NCI-H1417 treated with DMSO at 0.1 percent for 48 hours (cell line): ENCODE data around the gene POLR2F.

Experiments used
- DNase-seq: peaks from one replicate; lab custom pipeline; 2025; lab: John Stamatoyannopoulos, UW

The POLR2F gene

DNA sequence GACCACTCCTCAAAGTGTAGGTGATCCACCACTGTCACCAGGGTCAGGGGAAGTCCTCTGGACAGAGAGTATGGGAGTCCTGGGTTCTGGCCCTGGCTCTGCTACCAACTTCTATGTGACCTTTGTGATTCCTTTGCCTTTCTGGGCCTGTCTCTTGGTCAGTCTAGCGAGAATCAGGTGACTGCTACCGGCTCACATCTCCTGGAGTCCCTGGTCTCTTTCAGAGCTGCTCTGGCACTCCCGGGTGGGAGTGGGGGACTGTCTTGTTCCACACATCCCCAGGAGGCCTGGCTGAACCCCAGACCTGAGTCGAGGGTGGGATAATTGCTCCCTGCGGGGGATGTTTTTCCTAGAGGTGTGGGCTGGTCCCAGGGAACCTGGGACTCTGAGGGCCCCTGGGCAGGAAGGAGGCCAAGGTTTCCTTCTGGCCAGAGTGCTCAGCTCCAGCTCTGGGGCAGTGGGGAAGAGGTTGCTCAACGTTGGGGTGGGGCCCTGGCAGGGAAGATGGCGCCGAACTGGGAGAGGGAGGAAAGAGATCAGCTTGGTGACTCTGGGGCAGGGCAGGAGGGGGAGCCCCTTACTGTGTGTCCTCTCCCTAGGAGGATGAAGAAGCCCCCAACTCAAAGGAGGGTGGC, 28.8 kb downstream of the POLR2F start:
- no peak for DNase-seq

DNA sequence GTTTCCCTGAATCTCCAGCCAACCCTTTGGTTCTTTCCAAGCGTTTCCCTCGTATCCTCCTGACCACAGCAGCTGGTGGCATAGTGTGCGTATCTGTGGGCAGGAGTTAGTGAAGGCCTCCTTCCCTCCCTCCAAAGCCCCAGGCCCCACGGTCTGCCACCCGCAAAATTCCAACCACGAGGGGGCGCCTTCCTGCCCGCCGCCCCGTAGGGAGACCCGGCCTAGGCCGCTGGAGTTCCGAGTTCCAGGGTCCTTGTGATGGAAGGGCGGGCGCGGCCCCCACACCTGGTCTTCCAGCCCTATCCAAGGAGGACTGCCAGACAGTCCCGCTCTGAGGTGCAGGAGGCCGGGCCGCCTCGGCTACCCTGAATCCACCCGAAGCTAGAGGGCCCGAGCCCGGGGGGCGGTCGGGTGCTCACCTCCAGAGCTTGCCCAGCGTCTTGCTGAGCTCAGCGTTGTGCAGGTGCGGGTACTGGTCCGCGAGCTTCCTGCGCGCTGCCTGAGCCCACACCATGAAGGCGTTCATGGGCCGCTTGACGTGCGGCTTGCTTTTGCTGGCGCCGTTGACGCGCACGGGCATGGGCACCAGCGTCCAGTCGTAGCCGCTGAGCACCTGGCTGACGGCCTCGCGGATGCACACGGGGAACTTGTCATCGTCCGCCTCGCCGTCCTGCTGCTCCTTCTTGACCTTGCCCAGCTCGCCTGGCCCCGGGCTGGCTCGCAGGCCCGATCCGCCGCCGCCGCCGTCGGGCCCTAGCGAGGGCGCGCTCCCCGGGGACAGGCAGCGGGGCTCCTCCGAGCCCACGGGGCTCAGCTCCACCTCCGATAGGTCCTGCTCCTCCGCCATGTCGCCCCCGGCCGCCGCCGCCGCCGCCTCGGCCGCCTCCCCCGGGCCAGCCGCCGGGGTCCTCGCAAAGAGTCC, 29.7 kb downstream of the POLR2F start:
- no peak for DNase-seq

DNA sequence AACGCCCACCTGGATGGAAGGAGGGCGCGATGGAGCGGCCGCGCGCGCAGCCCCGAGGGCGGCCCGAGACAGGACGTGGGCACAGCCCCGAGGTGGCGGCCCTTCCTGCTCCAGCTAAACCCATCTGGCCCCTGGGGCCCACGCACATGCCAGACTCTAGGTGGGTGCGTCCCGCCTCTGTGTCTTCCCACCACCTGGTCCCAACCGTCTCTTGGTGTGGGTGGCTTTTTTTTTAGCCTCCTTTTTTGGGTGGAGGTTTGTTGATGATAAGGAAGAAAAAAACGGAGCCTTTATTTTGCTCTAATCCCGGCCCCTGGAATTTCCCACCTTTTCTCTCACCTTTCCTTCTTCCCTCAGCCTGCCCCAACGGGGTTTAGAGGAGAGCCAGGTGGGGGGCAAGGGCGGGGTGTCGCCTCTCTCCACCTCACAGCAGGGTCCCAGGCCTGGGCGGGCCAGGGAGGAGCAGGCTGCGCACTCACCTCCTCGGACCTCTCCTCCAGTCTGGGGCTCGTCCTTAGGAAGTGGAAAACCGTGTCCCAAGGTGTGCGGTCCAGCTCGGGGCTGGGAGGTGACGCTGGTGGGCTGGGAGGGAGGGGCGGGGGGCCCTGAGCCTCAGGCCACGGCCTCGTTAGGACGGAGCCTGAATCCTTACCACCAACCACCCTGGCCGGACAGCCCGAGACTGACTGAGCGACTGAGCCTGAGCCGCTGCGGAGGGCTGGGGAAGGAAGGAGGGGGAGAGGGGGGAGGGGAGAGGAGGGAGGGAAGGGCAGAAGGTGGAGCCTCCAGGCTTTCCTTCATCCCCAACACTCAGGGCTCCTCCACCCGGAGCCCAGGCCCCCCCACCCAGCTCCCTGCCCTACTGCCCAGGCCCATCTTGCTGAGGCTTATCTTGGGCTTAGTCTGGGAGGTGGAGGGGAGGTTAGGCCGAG, 30.6 kb downstream of the POLR2F start, which contains the start of gene SOX10:
Gene SOX10, minus strand, starts transcription at position 696 of the 932 bp plus-strand sequence. CDS start 771 bp downstream, outside the sequence.
- DNase-seq: no peak

DNA sequence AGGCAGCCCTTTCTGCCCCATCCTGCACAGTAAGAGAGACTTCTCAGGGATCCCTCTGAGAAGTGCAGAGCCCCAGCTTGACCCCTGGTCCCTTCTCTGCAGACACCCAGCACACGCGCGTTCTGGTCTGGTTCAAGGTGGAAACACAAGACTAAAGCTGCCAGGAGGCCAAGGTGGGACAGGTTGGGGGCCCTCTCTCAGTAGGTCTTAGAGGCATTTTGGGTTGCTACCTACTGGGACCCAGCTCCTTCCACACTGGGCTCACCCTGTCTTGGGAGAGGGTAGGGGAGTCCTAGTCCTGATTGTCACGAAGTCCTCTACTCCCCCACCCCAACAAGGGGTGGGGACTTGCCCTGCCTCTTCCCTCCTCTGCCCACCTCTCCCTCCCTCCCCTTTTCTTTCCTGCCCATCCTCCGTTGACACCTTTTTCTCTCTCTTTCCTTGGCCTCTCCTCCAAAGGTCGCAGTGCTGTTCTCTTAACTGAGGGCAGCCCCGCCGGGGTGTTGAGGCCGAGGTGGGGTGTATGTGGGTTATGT, 31.6 kb downstream of the POLR2F start:
- DNase-seq: no peak

DNA sequence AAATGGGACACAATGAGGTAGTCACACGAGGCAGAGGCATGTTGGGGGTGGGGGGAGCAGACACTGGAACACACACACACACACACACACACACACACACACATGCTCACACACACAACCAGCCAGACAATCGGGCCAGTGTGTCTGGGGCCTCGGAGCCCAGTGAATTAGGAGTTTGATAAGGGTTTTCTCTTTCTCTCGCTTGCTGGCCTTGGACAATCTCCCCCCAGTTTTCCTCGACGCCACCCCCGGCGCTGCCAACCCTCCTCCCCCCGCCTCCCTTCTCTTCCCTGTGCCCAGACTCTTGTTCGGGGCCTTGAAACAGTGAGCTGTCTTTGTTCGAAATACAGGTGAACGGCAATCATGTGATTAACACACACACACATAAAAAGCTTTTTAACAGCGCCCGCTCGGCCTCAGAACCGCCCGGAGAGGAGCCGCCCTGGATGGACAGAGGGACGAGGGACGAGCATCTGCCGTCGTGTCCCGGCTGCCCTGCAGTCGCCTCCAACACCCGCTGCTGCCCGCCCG, 32.3 kb downstream of the POLR2F start:
- no peak for DNase-seq

DNA sequence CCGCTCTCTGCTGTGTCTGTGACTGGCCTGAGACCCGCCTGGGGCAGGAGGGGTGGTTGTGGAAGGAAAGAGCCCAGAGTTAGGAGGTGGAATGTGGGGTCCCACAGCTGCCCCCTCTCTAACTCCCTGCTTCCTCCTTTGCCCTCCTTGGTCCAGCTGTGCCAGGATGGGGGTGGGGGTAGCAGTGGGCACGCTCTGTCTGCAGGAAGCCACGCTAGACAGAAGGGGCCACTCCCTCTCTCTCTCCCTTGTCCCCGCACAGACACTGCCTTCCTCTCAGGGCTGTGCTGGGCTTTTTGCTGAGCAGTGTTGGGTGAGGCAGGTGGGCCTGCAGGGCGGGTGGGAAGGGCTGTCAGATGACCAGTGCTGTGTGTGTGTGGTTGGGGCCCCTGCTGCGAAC, 32.9 kb downstream of the POLR2F start:
- no peak for DNase-seq

DNA sequence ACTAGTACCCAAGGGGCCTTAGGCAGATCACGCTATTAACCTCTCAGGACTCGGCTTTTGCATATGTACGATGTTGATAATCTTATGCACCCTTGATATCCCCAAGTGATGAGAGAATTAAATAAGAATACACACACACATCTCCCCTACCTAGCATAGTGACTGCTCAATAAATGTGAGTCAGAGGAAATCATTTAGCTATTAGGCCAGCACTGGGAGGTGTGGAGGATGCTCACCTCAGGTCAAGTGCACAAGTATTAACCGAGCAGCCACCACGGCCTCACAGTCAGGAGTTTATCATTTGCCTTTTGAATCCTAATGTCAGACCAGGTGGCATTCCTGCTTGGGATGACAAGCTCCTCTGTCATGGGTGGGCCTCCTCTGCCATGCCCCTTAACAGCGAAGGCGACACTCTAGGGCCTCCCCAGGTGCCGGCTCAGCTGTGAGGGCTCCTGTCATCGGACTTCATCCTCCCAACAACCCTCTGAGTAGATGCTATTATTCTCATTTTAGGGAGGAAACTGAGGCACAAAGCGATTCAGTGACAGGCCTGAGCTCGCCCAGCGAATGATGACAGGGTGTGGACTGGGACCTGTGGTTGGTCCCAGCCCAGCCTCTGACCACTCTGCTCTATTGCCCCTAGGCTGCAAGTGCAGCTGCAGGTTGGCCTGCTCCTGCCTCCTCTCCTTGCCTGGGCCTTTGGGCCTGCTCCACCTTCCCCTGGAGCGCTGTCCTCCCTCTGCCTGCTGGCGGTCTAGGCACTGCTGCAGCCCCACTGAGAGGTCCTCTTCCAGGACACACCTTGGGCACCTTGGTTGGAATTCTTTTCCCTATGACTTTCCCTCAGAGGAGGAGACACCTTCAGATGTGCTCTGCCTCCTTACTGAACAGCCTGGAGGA, 35.9 kb downstream of the POLR2F start:
- DNase-seq: no peak

DNA sequence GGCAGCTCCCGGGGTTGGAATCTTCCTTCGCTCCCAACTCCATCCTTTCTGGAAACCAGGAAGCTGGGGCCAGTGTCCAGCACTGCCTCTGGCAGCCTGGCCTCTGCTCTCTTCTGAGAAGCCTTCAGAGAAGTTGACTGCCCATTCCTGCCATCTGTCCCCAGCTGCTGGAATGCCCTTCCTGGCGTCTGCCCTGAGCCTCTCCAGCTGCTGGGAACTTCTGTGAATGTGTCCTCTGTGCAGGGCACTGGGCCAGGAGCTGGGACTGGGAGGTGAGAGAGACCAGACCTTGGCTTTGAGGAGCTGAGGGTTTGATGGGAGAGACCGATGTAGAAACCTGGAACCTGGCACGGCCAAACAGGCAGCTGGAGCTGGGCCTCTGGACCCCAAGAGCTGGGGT, 36.8 kb downstream of the POLR2F start:
- no peak for DNase-seq

DNA sequence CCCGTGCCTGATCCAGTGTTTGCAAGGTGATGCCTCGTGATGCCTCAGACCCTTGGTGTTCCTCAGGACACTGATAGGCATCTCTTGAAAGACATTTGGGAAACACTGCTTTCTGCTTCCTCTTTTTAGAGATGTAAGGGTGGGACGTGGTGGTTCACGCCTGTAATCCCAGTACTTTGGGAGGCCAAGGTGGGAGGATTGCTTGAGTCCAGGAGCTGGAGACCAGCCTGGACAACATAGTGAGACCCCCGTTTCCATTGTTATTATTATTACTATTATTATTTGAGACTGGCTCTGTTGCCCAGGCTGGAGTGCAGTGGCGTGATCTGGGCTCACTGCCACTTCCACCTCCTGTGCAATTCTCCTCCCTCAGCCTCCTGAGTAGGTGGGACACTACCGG, 37.4 kb downstream of the POLR2F start:
- no peak for DNase-seq

DNA sequence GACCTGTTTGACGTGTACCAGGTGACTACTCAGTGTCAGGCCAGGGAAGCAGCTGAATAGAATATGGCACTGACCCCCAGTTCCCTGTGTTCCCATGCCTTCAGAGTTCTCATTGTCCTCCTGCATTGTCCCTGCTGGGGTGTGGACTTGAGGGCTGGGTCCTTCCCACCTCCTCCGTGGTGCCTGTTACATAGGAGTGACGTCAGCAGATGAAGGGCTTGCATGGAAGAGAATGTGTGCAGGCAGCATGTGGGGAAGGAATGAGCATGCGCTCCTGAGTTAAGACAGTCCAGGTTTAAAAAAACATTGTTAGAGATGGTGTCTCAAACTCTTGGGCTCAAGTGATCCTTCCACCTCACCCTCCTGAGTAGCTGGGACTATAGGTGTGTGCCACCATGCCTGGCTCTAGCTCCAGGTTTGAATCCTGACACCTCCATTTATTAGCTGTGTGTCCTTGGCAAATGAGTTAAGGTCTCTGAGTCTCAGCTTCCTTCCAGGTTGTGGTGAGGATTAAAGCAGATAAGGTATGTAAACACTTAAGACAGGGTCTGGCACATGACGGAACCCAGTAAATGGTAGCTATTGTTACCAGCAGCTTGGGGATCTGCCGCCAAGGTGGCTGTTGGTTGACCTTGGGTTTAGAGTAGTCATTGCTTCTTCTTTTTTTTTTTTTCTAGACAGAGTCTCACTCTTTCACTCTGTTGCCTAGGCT, 38.4 kb downstream of the POLR2F start:
- DNase-seq: no peak

DNA sequence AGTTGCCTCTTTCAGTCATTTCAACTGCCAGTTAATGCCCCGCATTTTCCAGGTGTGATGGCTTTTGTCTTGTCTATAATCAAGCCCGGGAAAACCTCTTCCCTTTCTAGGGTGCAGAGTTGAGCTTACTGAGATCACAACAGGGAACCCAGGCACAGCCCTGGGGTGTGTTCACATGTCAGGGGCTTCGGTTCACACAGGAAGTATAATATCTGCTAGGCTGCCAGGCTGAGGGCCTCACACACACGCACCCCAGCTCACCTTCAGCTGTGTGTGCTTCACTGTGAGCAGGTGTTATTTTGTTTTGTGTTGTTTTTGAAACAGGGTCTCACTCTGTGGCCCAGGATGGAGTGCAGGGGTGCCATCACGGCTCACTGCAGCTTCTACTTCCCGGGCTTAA, 40.5 kb downstream of the POLR2F start:
- no peak for DNase-seq

DNA sequence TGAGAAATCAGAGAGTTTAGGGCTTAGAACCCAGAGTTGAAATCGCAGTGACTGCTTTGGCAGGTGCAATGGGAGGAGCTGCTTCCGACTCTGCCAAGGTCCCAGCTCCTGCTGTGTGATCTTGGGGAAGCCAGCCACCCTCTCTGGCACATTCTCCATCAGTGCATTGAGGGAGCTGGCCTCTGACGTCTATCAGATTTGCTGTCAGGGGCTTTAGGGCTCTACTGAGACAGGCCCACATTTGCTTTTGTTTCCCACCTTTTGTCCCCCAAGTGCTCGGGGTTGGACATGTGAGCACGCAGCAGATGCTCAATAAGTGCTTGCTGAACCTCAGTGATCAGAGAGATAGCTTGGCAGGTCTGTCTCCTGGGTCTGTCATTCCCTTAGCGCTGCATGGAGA, 41.5 kb downstream of the POLR2F start:
- DNase-seq: no peak

DNA sequence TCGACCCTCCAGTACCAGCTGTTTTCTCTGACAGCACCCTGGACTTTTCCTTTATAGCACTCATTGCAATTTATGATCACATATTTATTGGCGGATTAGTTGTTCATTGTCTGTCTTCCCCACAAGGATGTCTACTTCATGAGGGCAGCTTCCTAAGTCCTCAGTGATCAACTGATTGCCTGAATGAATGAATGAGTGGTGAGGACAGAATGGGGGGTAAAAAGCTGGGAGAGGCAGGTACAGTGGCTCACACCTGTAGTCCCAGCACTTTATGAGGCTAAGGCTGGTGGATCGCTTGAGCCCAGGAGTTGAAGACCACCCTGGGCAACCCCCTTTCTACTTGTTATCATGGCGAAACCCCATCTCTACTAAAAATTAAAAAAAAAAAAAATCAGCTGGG, 42.0 kb downstream of the POLR2F start:
- DNase-seq: no peak

DNA sequence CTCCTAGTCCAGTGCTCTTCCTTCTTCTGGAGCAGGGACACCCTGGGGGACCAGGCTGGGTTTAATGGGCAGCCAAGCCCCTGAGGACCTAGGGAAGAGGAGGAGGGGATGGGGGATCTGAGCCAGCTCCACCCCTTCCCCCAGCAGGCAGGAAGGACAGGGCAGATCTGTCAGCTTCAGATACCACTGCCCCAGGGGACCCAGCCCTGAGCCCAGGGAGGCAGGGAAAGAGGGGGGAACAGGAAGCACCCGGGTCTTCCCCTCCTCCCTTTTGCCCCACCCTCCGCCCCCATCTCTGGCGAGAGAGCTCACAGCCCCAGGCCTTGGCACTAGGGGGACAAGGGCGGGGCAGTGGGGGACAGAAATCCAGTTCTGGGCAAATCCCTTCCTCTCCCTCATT, 42.6 kb downstream of the POLR2F start:
- DNase-seq: no peak

DNA sequence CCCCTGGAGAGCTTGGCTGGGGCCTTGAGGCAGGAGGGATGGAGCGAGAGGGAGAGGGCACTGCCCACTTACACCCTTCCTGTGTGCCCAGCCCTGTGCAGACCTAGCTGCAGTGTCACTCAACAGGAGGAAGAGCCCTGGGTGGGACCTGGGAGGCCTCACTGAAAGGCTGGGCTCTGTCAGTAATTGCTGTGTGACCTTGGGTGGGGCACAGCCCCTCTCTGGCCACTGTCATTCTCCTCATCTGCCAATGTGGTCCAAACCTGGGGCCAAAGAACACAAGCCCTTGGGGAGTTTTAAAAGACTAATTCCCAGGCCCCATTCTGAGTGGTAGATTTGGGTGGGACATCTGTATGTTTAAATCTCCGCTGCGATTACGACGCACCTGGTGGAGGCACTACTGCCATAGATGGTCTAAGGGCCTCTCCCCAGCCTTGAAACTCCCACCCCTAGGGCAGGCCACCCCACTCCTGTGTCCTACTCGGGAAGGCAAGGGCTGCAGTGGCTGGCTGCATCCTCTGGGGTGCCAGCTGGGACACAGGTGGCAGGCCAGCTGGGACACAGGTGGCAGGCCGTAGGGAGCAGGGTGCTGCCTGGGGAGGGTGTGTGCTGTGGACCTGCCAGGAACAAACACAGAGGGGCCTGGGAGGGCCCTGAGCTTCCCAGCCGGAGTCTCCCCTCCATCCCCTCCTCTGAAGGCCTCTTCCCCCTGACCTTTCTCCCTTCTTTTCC, 43.2 kb downstream of the POLR2F start:
- no peak for DNase-seq

DNA sequence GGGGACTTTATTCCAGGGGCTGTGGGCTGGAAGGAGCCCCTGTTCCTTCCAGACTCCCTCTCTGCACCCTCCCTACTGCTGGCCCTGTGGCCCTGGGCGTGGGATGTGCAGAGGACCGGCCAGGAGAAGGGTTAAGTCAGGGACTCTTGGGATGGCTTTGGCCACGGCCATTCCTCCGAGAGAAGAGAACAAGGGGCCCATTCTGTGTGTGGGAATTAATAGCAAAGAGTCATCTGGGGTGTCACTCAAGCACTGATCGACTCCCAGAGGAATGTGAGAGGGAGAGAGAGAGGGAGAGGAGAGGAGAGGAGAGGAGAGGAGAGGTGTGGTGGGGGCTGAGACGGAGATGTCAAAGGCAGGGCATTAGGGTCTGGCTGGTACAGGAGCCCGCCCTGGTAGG, 45.0 kb downstream of the POLR2F start:
- DNase-seq: no peak

DNA sequence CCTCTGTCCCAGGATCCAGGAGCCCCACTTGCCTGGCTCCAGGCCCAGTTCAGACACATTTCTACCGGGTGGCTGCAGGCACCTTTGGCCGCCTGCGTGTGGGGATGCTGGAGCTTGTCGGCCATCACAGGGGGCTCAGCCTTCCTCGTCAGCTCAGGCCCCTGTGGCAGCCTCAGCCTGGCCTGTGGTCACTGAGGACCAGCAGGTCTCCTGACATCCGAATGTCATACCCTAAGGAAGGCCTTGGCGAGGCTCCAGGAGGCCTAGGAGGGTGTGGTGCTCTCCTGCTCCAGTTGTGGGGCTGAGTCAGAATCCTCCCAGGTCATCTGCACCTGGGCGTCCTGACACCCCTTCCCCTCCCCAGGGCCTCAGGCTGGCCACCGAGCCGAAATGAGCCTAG, 45.7 kb downstream of the POLR2F start:
- DNase-seq: no peak

DNA sequence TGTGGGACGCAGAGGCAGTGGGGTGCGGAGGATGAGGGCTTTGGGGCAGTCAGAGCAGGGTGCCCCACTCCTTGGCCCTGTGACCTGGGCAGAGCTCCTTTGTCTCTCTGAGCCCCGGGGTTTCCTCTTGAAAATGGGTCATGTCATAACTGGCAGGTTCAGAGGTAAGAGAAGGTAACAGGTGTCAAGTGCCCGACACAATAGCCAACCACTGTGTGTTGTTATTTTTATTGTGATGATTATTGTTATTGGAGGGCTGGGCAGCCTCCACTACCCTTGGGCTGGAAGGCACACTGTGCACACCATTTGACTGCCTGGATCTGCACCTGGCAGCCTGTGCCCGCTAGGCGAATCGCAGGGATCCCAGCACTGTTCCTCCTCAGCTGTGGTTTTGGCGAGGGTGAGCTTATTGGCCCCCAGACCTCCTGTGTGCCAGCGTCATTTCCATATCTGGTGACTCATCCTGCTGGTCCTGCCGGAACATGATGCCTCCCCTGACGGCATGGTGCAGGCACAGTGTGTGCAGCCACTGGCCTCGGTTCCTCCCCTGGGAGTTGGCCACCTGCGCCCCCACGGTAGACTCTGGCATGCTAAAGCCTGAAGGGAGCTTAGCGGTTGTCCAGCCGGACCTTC, 46.3 kb downstream of the POLR2F start:
- no peak for DNase-seq

DNA sequence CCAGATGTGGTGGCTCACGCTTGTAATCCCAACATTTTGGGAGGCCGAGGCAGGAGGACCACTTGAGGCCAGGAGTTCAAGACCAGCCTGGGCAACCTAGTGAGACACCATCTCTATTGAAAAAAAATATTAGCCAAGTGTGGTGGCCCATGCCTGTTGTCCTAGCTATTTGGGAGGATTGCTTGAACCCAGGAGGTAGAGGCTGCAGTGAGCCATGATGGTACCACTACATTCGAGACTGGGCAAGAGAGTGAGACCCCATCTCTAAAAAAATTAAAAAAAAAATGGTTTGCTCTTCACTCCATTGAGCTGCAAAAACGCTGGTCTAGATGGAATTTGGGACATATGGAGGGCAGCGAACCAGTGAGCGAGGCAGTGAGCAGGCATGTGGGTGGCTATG, 52.4 kb downstream of the POLR2F start:
- no peak for DNase-seq
